Measurements from ENCODE around the gene MINDY3.
A peak's percentile ranks its signal among the peaks of the same experiment; 100 is the strongest.
"Not testable (repeated sequence)": the region's sequence is repeated elsewhere in the genome, so short reads cannot be mapped to it uniquely, and the experiment has no call there.

Gene MINDY3

GRCh38 chr10:15856328-15857015 is 3.8 kb downstream of the MINDY3 start:
- DNase-seq (ENCODE audit: low spot score) = no peak

GRCh38 chr10:15853800-15854199 is 6.5 kb downstream of the MINDY3 start:
- DNase-seq (ENCODE audit: low spot score) = no peak

- DNase-seq (ENCODE audit: low spot score) = no peak
Measured at GRCh38 chr10:15852111-15852557, 8.2 kb downstream of the MINDY3 start.

DNA sequence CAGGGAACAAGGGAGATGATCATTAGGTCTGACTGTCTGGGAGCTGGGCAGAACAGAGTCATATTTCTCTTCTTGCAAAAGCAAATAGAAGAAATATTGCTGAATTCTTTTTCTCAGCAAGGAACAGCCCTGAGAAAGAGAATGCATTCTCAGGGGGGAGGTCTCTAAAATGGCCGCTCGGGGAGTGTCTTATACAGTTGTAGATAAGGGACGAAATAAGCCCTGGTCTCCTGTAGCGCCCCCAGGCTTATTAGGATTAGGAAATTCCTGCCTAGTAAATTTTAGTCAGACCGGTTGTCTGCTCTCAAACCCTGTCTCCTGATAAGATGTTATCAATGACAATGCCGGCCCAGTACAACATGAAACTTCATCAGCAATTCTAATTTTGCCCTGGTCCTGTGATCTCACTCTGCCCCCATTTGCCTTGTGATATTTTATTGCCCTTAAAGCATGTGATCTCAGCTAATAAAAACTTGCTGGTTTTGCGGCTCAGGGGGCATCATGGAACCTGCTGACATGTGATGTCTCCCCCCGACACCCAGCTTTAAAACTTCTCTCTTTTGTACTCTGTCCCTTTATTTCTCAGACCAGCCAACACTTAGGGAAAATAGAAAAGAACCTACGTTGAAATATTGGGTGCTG is 9.8 kb downstream of the MINDY3 start:
- DNase-seq (ENCODE audit: low spot score) = not testable (repeated sequence)

DNA sequence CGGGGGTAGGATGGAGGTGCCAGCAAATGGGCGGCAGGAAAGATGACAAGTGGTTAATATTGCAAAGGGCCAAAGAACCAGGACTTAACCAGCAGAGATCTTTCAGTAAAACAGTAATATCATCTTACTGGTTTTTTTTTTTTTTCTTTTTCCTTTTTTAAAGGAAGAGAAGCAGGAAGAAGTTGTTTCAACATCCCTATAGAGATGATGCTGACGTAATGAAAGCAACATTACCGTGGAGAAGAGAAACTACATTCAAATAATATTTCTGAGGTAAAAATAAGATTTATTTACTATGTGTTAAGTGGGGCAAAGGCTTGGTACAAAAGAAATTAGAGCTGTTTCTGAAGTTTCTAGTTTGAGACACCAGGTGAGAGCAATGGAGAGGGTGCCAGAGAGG is 11.0 kb downstream of the MINDY3 start:
- DNase-seq (ENCODE audit: low spot score) = no peak

DNA sequence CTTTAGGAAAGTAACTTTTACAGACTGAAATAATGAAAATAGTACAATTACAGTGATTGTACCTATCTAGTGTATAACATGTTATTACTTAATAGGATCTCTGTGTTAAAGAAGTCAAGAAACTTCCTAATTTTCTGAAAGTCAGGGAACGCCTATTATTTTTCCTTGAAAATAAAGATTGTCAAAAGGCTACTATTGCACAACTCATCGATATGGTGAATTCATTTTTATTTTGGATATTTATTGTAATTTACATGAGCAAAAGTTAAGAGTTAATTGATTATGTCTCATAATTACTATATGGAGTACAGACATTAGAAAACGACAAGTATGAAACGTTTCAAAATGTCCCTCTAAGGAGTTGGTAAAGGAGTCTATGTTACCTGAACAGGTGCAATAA is 12.8 kb downstream of the MINDY3 start:
- DNase-seq (ENCODE audit: low spot score) = no peak

DNA sequence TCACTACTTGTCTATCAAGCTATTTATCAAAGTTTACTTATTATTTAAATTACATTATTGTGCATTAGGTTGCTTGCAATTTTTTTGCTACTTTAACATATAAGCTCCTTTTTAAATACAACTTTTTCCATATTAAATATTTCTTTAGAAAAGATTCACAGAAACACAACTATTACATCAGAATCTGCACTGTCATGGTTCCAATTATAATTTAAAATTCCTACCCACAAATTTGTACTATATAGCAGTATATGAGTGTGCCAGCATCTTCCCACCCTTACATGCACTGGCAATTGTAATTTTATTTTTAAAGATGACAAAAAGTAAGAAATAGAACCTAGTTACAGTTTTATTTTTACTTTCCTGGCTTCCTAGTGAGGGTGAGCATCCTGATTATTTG is 15.8 kb downstream of the MINDY3 start:
- no peak for DNase-seq (ENCODE audit: low spot score)

GRCh38 chr10:15843695-15844094 is 16.6 kb downstream of the MINDY3 start:
- DNase-seq (ENCODE audit: low spot score) = no peak

- DNase-seq (ENCODE audit: low spot score) = no peak
Measured at GRCh38 chr10:15842556-15843169, 17.6 kb downstream of the MINDY3 start.

DNA sequence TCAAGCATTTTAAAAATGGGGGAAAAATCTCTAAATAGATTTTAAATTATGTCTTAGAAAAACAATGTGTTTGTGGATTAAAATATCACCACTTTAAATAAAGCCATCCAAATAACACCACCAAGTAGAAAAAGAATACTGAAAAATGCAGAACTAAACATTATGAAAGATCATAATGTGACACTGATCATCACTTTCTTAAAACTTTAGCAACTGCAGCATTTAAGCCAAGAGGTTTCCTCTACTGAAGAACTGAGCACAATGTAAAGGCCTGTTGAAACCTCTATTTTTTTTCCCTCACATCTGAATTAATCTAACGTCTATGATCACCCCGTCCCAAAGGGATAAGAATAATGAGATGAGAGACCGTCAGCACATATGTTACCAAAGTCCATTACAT is 18.6 kb downstream of the MINDY3 start:
- DNase-seq (ENCODE audit: low spot score) = no peak

GRCh38 chr10:15836807-15837206 is 23.5 kb downstream of the MINDY3 start:
- DNase-seq (ENCODE audit: low spot score) = no peak

- no peak for DNase-seq (ENCODE audit: low spot score)
Measured at GRCh38 chr10:15829495-15829894, 30.8 kb downstream of the MINDY3 start.

GRCh38 chr10:15824498-15824897 is 35.8 kb downstream of the MINDY3 start:
- DNase-seq (ENCODE audit: low spot score) = no peak

DNA sequence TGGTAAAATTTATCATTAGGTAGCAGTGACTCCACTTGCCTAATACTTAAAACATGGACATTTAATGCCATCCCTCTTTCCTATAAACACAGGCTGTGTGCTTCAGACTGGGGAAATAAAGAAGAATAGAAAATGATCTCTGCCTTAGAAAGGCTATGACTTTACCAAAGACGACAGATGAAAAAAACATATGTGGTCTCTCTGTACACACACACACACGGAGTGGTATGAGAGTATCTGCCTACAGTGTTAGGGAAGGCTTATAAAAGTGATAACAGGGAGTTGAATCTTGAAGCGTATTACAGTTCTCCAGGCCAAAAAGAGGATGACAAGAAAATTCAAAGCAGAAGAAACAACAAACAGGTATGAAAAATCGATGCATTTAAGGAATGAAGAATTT is 38.2 kb downstream of the MINDY3 start:
- no peak for DNase-seq (ENCODE audit: low spot score)

- DNase-seq (ENCODE audit: low spot score) = no peak
Measured at GRCh38 chr10:15821046-15821683, 39.1 kb downstream of the MINDY3 start.

DNA sequence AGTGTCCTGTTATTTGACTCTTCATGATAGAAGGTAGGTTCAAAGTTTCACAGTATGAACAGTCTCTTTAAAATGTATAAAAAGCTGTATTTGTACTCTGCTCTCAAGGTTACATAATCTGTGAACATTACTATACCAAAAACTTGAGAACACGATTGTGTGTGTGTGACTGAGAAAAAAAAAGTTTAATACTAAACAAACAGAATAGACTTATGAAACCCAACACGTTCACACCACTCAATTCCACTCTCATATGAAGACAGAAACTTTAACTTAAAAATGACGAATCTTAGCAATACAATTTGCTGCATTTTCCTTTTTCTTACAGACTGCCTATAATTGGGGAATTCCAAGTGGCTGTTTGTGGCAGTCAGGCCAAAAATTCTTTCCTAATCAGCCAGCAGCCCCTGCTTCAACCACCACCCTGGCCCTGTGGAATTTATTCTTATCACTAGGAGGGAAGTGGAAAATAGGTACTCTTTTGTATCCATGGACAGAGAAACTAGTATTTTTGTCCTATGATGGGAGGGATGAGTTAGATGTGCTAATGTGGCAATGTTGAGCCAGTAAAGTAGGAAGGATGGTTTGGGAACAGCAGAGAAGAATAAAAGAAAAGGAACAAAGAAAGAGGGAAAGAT is 42.8 kb downstream of the MINDY3 start:
- DNase-seq (ENCODE audit: low spot score) = no peak

DNA sequence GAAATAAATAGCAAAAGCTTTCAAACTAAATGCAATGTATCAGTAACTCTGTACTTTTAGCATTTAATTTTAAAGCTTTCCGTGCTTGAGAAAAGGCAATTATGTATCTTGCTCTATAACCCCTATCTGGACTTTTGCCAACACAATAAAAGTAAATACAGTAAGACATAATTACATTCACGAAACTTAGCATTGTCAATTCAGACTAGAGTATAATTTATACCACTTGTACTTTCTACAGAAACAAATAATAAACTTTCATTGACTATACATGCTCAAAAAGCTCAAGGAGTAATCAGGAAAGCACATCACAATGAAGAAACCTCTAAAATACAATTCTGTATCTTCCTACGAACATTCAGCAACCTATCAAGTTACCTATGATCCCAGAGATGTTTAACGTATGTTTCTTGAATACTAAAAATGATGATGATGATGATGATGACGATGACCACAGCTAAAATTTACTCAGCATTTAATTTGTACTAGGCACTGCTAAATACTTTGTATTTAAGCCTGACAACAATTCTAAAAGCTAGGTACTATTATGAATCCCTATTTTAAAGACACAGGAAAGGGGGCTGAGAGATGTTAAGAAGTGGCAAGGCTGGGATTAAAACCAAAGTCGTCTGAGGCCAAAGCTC is 44.9 kb downstream of the MINDY3 start:
- DNase-seq (ENCODE audit: low spot score) = no peak

- DNase-seq (ENCODE audit: low spot score) = no peak
Measured at GRCh38 chr10:15814565-15814964, 45.7 kb downstream of the MINDY3 start.

DNA sequence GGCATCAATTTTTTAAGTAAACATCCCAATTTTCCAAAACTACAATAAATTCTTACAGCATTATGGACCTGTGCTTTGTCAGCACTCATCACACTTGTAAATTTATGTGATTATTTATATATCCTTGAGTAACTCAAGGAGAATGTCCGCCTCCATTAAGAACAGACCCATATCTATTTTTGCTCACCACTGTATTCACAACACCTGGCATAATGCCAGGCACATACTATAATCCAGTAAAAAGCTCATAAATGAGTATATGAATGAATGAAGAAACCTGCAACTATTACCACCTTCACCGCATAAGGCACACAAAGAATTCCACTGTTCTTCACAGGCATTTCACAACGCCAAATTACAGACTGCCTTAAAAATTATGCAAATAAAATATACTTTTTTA is 46.9 kb downstream of the MINDY3 start:
- DNase-seq (ENCODE audit: low spot score) = peak; percentile 43

DNA sequence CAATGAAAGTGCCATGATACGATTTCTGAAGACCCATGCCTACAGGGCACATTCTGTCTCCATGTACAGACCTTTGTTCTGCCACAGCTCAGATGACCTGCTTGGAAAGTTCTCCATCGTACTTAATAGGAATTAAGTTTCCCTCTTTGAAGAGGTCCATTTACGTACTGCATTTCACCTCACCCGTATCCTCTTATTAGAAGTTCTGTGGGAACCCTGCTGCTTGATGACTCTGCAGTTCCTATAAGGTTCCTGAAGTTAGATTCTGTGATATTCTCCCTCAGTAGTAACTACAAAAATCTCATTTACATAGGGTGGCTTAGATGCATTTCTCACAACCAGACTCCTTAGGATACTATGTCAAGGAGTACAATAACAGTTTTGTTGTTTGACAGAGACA is 50.9 kb downstream of the MINDY3 start:
- no peak for DNase-seq (ENCODE audit: low spot score)

DNA sequence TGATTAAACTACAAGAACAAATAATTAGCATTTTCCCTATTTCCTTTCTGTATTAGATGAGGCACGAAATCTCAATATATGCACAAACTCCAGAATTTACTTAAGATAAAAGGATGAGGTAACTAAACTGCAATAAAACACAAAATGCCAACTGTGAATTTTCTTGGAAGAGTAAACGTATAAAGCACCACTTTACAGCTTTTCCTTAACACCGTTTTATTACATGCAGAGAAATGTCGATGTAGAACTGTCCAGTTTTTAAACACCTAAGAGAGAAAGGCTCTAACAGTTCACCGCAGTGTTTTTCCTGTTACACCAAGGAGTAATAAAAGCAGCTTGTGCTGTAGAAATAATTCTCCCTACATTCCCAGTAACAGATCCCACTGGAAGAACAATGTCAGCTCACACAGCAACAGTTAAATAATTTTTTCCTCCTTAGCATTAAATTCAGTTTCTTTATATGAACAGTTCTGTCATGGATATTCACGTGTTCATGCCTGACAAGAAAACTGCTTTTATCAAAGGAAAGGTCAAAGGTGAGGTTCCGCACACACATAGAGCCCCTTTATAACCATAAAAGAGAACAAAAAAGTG is 52.0 kb downstream of the MINDY3 start:
- no peak for DNase-seq (ENCODE audit: low spot score)

Measured in kidney capillary endothelial cell (primary cell).